Transverse colon (tissue), 4 donors: ENCODE data around the gene PARD6A. TPM values are rescaled to one million over a fixed set of nuclear protein-coding genes. Genes with fewer than 3 reads are reported as not detected.
A peak's percentile ranks its signal among the peaks of the same experiment; 100 is the strongest.

ENCODE experiments used
- DNase-seq: peaks from one replicate; pipeline ENCODE4 v3.0.0-alpha.2; 2019
- H3K27ac ChIP-seq, 4 donors: fragments of 200-600 bp; sonication (generic); 2 replicates each; pipeline ENCODE4 v1.5.1; 2016 to 2018; ENCODE audit warnings: inconsistent platforms in 4 of 4
- H3K27me3 ChIP-seq: fragments of 200-600 bp; sonication (generic); 2 replicates; pipeline ENCODE4 v1.5.1; 2017; ENCODE audit warnings: inconsistent platforms
- H3K36me3 ChIP-seq, 4 donors: fragments of 200-600 bp; sonication (generic); 2 replicates each; pipeline ENCODE4 v1.5.1; 2017 to 2019; ENCODE audit warnings: inconsistent platforms in 4 of 4
- H3K4me1 ChIP-seq, 4 donors: fragments of 200-600 bp; sonication (generic); 2 replicates each; pipeline ENCODE4 v1.5.1; 2017 to 2020; ENCODE audit warnings: inconsistent platforms in 4 of 4
- H3K4me3 ChIP-seq, 4 donors: fragments of 200-600 bp; sonication (generic); 1 replicate in 1 of 4; 2 replicates in 3 of 4; pipeline versions ENCODE4 v1.5.1 to v1.6.1; 2017 to 2019; ENCODE audit warnings: inconsistent platforms in 4 of 4
- H3K9me3 ChIP-seq, 2 donors: fragments of 200-600 bp; sonication (generic); 2 replicates each; pipeline ENCODE4 v1.5.1; 2017 to 2019; ENCODE audit warnings: inconsistent platforms in 2 of 2
- EP300 ChIP-seq: sonication (generic); formaldehyde crosslinking; IDR thresholded peaks from one replicate; pipeline ENCODE4 v1.6.1; 2017; ENCODE audit warnings: antibody characterized with exemption, low read depth
- POLR2A ChIP-seq: fragments of 450-650 bp; IDR thresholded peaks from one replicate; pipeline ENCODE4 v1.6.1; 2016; ENCODE audit warnings: antibody characterized with exemption, mild to moderate bottlenecking, moderate library complexity
- POLR2AphosphoS5 ChIP-seq, 3 donors: sonication (generic); formaldehyde crosslinking; IDR thresholded peaks; one replicate each; pipeline ENCODE4 v1.6.1; 2016; ENCODE audit warnings: antibody characterized with exemption in 3 of 3
- WGBS, 2 donors: methylation state at CpG; one replicate each; pipeline ENCODE4 v1.1.5; 2018; ENCODE audit warnings: low coverage in 1 of 2; 5-methylcytosine and 5-hydroxymethylcytosine counted together
- in situ Hi-C, 4 donors: fragments of 200-750 bp; cut with MboI; loops; one replicate each; pipeline versions ENCODE4 v1.15.0 to v1.15.1; 2017; ENCODE audit warnings: low sequenced_read_pairs in 3 of 4, low pct_ligation_motif_present in 1 of 4, low pct_unique_long_range_greater_than_20kb in 1 of 4
- intact Hi-C: fragments of 100-400 bp; cut with DNase I; formaldehyde crosslinking; loops from one replicate; pipeline ENCODE4 v1.15.1; 2023; ENCODE audit warnings: low total_unique reads
- total RNA-seq, 4 donors: library from RNA; depleted of rRNA; stranded (reverse); fragments of >200 nt; gene quantifications; one replicate each; pipeline ENCODE4 v1.1.0, GENCODE V29; 2016
- TF ChIP-seq, protein P1 (sequence below), 5 experiments: fragments of 200-600 bp in 3 of 5; fragments of 450-650 bp in 2 of 5; sonication (generic) in 3 of 5; IDR thresholded peaks; 1 replicate in 2 of 5; 2 replicates in 3 of 5; pipeline ENCODE4 v1.5.1; 2016 to 2017; ENCODE audit warnings: antibody characterized with exemption in 5 of 5, inconsistent platforms in 3 of 5, mild to moderate bottlenecking in 2 of 5, moderate library complexity in 1 of 5

PARD6A gene
- total RNA-seq, 4 donors from 2014 or later, result 6.3 to 36.7 (median 9.4) TPM

DNA sequence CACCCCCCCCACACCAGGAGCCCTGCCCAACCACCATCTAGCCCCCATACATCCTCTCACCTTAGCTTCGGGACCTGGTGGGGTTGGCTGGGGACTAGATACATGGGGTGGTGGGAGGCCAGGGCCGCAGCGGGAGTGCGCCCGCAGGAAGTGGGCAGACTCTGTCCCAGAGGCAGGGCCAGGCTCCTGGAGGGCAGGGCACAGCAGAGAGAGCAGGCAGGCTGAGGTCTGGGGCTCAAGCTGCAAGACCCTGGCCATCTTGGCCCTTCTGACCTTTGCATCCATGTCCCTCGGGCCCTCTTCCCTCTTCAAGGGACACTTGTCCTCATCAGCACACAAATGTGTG is 3.1 kb downstream of the PARD6A start:
- H3K27me3 ChIP-seq, result no peaks in the 10 kb centered on the region
- H3K9me3 ChIP-seq, result no peaks in the 10 kb centered on the region
- no peak overlapping the region for H3K27ac ChIP-seq
- H3K4me3 ChIP-seq, result no peak overlapping the region
- TF ChIP-seq, protein P1, sequence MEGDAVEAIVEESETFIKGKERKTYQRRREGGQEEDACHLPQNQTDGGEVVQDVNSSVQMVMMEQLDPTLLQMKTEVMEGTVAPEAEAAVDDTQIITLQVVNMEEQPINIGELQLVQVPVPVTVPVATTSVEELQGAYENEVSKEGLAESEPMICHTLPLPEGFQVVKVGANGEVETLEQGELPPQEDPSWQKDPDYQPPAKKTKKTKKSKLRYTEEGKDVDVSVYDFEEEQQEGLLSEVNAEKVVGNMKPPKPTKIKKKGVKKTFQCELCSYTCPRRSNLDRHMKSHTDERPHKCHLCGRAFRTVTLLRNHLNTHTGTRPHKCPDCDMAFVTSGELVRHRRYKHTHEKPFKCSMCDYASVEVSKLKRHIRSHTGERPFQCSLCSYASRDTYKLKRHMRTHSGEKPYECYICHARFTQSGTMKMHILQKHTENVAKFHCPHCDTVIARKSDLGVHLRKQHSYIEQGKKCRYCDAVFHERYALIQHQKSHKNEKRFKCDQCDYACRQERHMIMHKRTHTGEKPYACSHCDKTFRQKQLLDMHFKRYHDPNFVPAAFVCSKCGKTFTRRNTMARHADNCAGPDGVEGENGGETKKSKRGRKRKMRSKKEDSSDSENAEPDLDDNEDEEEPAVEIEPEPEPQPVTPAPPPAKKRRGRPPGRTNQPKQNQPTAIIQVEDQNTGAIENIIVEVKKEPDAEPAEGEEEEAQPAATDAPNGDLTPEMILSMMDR (IDR thresholded peaks at IDR 0.05), result no peak
- no peak for TF ChIP-seq EP300
- no peak for TF ChIP-seq POLR2A
- TF ChIP-seq POLR2AphosphoS5 (IDR thresholded peaks at IDR 0.05), result no peak
- whole genome bisulfite sequencing, 2 donors, result 91 to 100% methylated on average over 1 to 6 of the region's 6 CpGs
- in situ Hi-C loops, result loop anchor here in 3 of 4 donors (10.0 to 25.0 kb wide), 2 partner anchors 102 to 139 kb away; partner anchors contain the start of genes CTCF (in 2 of the 3) and RIPOR1 (in 1 of the 3)
- no peaks in the 10 kb centered on the region for H3K36me3 ChIP-seq
- intact Hi-C loops, result no loop called here
- H3K4me1 ChIP-seq, result peaks cover 29 to 47% (median 39%) of the 10 kb centered on the region in 4 donors
- DNase-seq, result no peak

- Histone ChIP-seq H3K27me3 (no peaks in the 10 kb centered on the region), H3K4me1 (peaks cover 25 to 44% (median 35%) of the 10 kb centered on the region in 4 donors), H3K36me3 (no peaks in the 10 kb centered on the region), H3K9me3 (no peaks in the 10 kb centered on the region), H3K4me3 (no peak overlapping the region), H3K27ac (no peak overlapping the region)
- 86 to 90% methylated on average over 4 of the region's 4 CpGs for WGBS, 2 donors
- in situ Hi-C loops, result loop anchor here in 3 of 4 donors (10.0 to 25.0 kb wide), 2 partner anchors 102 to 139 kb away; partner anchors contain the start of genes CTCF (in 2 of the 3) and RIPOR1 (in 1 of the 3)
- TF ChIP-seq POLR2A (no peak), EP300 (no peak), POLR2AphosphoS5 (IDR thresholded peaks at IDR 0.05) (no peak)
- TF ChIP-seq, protein P1 (IDR thresholded peaks at IDR 0.05), result no peak
- intact Hi-C loops, result no loop called here
- no peak for DNase-seq
Measured at GRCh38 chr16:67664258-67664657, 3.5 kb downstream of the PARD6A start.

DNA sequence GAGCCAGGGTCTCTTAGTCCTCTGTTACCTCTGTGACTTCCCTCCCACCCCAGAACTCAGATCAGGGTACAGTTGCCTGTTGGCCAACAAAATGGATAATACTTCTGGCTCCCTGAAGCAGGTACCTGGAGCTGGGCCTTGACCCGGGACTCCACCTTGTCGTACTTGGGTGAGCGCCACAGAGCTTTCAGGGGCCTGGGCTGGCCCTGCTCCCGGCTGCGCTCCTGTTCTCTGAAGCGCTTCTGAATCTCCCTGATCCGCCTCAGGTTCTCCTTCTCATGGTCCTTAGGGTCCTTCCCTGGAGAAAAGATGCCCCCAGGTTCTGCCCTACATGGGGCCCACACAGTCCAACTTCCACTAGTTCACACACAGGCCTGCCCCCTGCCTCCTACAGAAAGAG is 4.1 kb downstream of the PARD6A start:
- Histone ChIP-seq H3K27me3 (no peaks in the 10 kb centered on the region), H3K27ac (no peak overlapping the region), H3K4me1 (peaks cover 22 to 38% (median 31%) of the 10 kb centered on the region in 4 donors), H3K36me3 (no peaks in the 10 kb centered on the region), H3K4me3 (no peak overlapping the region), H3K9me3 (no peaks in the 10 kb centered on the region)
- no peak for DNase-seq
- in situ Hi-C loops, result loop anchor here in 3 of 4 donors (10.0 to 25.0 kb wide), 2 partner anchors 103 to 140 kb away; partner anchors contain the start of genes CTCF (in 2 of the 3) and RIPOR1 (in 1 of the 3)
- intact Hi-C loops, result loop anchor here (5.0 kb wide), 1 partner anchor 143 kb away; no protein-coding TSS in a partner anchor
- 100% methylated on average over 7 of the region's 7 CpGs; no CpG with 5 or more reads in 1 of the 2 donors for WGBS, 2 donors
- TF ChIP-seq POLR2AphosphoS5 (IDR thresholded peaks at IDR 0.05) (no peak), POLR2A (no peak), EP300 (no peak)
- TF ChIP-seq, protein P1 (IDR thresholded peaks at IDR 0.05), result no peak

DNA sequence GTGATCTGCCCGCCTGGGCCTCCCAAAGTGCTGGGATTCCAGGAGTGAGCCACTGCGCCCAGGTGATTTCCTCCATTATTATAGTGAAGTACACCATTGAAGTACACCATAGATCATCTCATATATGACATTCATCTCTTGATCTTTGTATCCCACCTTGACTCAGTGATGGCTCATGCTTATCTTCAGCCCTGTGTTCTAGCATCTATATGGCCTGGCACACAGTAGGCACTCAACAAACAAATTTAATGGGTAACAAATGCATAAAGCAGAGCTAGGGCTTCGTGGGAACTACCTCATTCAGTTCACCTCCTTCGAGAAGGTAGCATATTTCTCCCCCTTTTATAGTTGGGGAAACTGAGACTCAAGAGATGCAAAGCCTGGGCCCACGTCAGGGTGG is 4.8 kb downstream of the PARD6A start:
- H3K36me3 ChIP-seq, result no peaks in the 10 kb centered on the region
- in situ Hi-C loops, result loop anchor here in 3 of 4 donors (10.0 to 25.0 kb wide), 2 partner anchors 103 to 141 kb away; partner anchors contain the start of genes CTCF (in 2 of the 3) and RIPOR1 (in 1 of the 3)
- peak overlapping the region in 3 of 4 donors; percentile 86 to 89 (median 86) for H3K27ac ChIP-seq
- peaks cover 22 to 38% (median 31%) of the 10 kb centered on the region in 4 donors for H3K4me1 ChIP-seq
- DNase-seq, result no peak
- H3K9me3 ChIP-seq, result no peaks in the 10 kb centered on the region
- peak overlapping the region; percentile 77 to 95 (median 86) for H3K4me3 ChIP-seq
- WGBS, 2 donors, result 73% methylated on average over 5 of the region's 5 CpGs; no CpG with 5 or more reads in 1 of the 2 donors
- TF ChIP-seq POLR2AphosphoS5 (IDR thresholded peaks at IDR 0.05), result no peak
- no peak for TF ChIP-seq EP300
- H3K27me3 ChIP-seq, result no peaks in the 10 kb centered on the region
- intact Hi-C loops, result loop anchor here (5.0 kb wide), 1 partner anchor 143 kb away; no protein-coding TSS in a partner anchor
